K562 (cell line): Measurements from ENCODE around the gene C12orf42. TPM values are rescaled to one million over a fixed set of nuclear protein-coding genes. Genes with fewer than 3 reads are reported as not detected.

Source experiments
- ATAC-seq: fragments of 200-7000 bp; cut with Tn5 transposase; 3 replicates; pipeline ENCODE4 v1.9.1; 2020; ENCODE audit warnings: moderate library complexity
- BruUV-seq: library from RNA; stranded (reverse); fragments of 400-500 nt; replicated peaks from 2 replicates; lab custom pipeline; 2021; lab: Mats Ljungman, UMichigan
- CTCF ChIA-PET: fragments of 300-600 bp; formaldehyde crosslinking; extraction: SDS; loops from one replicate; lab custom pipeline; 2021; ENCODE audit warnings: low intra/inter-chr PET ratio; lab: Yijun Ruan, JAX
- POLR2A ChIA-PET: fragments of 300-600, 350-650 bp; sonication (Branson Sonifier 250); formaldehyde crosslinking; extraction: SDS; loops from one replicate; lab custom pipeline; 2021; ENCODE audit warnings: antibody characterized with exemption, inconsistent platforms; lab: Yijun Ruan, JAX
- DNase-seq, 4 experiments: peaks; one replicate each; pipeline versions ENCODE4 v3.0.0 to v3.0.0-alpha.2; 2011 to 2018; ENCODE audit warnings: low spot score in 3 of 4, mixed read lengths in 3 of 4; ENCODE audit errors: extremely low read depth in 1 of 4
- FAIRE-seq: peaks from 2 replicates; lab custom pipeline; 2011; peaks lifted over from hg19 to GRCh38; lab: Jason Lieb, UNC
- H2AFZ ChIP-seq: 2 replicates; pipeline ENCODE4 v1.6.0; 2011; ENCODE audit warnings: low read depth, low read length, control low read depth, inconsistent platforms
- H3K27ac ChIP-seq: fragments of 200-600 bp; 3 replicates; pipeline ENCODE4 v1.8.0; 2011; ENCODE audit warnings: low read depth, mild to moderate bottlenecking, control low read depth, inconsistent platforms, low read length, moderate library complexity, mixed read lengths; ENCODE audit errors: extremely low read depth
- H3K27me3 ChIP-seq, 2 experiments: fragments of 300-600 bp in 1 of 2; 2 replicates in 1 of 2; 3 replicates in 1 of 2; pipeline versions ENCODE4 v1.6.0 to v1.8.0; 2011; ENCODE audit warnings: inconsistent platforms in 2 of 2, low read length in 2 of 2, mild to moderate bottlenecking in 1 of 2, mixed read lengths in 1 of 2, moderate library complexity in 1 of 2; ENCODE audit not compliant: control insufficient read depth in 2 of 2, insufficient read depth in 2 of 2
- H3K36me3 ChIP-seq: fragments of 300-600 bp; 3 replicates; pipeline ENCODE4 v1.8.0; 2011; ENCODE audit warnings: mild to moderate bottlenecking, low read length, inconsistent platforms; ENCODE audit not compliant: control insufficient read depth, insufficient read depth
- H3K4me1 ChIP-seq, 2 experiments: fragments of 200-600 bp in 1 of 2; replicated peaks in 1 of 2; 2 replicates in 1 of 2; 3 replicates in 1 of 2; pipeline versions ENCODE4 v1.5.1 to v1.8.0; 2011; ENCODE audit warnings: inconsistent platforms in 2 of 2, low read length in 2 of 2, mild to moderate bottlenecking in 1 of 2, mixed read lengths in 1 of 2, moderate library complexity in 1 of 2; ENCODE audit not compliant: control insufficient read depth in 2 of 2, insufficient read depth in 2 of 2
- H3K4me2 ChIP-seq: 2 replicates; pipeline ENCODE4 v1.6.1; 2011; ENCODE audit warnings: low read length, control low read depth, inconsistent platforms, mixed read lengths; ENCODE audit not compliant: insufficient read depth
- H3K4me3 ChIP-seq: fragments of 200-600 bp; sonication (generic), shearing (Covaris generic); 2 replicates; pipeline ENCODE4 v1.5.1; 2016; ENCODE audit warnings: control low read depth, inconsistent platforms
- H3K79me2 ChIP-seq: fragments of 200-600 bp; 3 replicates; pipeline ENCODE4 v1.8.0; 2011; ENCODE audit warnings: low read length, inconsistent platforms; ENCODE audit not compliant: control insufficient read depth, insufficient read depth
- H3K9ac ChIP-seq, 2 experiments: 2 replicates each; pipeline versions ENCODE4 v1.6.0 to v1.6.1; 2011; ENCODE audit warnings: low read depth in 2 of 2, low read length in 2 of 2, control low read depth in 1 of 2, inconsistent platforms in 1 of 2, mild to moderate bottlenecking in 1 of 2, mixed read lengths in 1 of 2; ENCODE audit not compliant: insufficient read depth in 1 of 2
- H3K9me1 ChIP-seq: one replicate; pipeline ENCODE4 v1.6.0; 2011; ENCODE audit warnings: inconsistent platforms, mild to moderate bottlenecking, low read length, moderate library complexity; ENCODE audit not compliant: control insufficient read depth, insufficient read depth
- H3K9me3 ChIP-seq: replicated peaks from 2 replicates; pipeline ENCODE4 v1.5.1; 2011; ENCODE audit warnings: low read depth, low read length, inconsistent platforms; ENCODE audit not compliant: control insufficient read depth, insufficient read depth
- H4K20me1 ChIP-seq: replicated peaks from 2 replicates; pipeline ENCODE4 v1.6.1; 2011; ENCODE audit warnings: low read length, inconsistent platforms, mixed read lengths; ENCODE audit not compliant: control insufficient read depth, insufficient read depth
- BRD4 ChIP-seq: fragments of 200-600 bp; sonication (generic); IDR thresholded peaks from 2 replicates; pipeline ENCODE4 v1.6.1; 2017; ENCODE audit warnings: inconsistent platforms
- CBX2 ChIP-seq: fragments of 200-600 bp; sonication (generic); IDR thresholded peaks from one replicate; pipeline ENCODE4 v1.6.1; 2012; ENCODE audit warnings: mild to moderate bottlenecking, low read length, inconsistent platforms; ENCODE audit not compliant: insufficient read depth, poor library complexity, severe bottlenecking
- COPS2 ChIP-seq: fragments of 450-650 bp; conservative IDR thresholded peaks from 2 replicates; pipeline ENCODE4 v1.6.1; 2016; ENCODE audit warnings: mild to moderate bottlenecking, moderate library complexity
- EP300 ChIP-seq: IDR thresholded peaks from 2 replicates; pipeline ENCODE4 v1.6.1; 2012; ENCODE audit warnings: low read length, improper control_type of control experiment
- EWSR1 ChIP-seq: fragments of 450-650 bp; IDR thresholded peaks from 2 replicates; pipeline ENCODE4 v1.6.1; 2018; ENCODE audit warnings: borderline replicate concordance, mild to moderate bottlenecking, low read depth, moderate library complexity; ENCODE audit not compliant: partially characterized antibody
- FUS ChIP-seq: fragments of 200-400 bp; formaldehyde crosslinking; optimal IDR thresholded peaks from 2 replicates; pipeline ENCODE3; 2017; ENCODE audit warnings: low read depth, low read length
- HLTF ChIP-seq: fragments of 450-650 bp; IDR thresholded peaks from 2 replicates; pipeline ENCODE4 v1.6.1; 2016
- HNRNPLL ChIP-seq: fragments of 200-400 bp; formaldehyde crosslinking; IDR thresholded peaks from 2 replicates; pipeline ENCODE4 v1.6.1; 2017; ENCODE audit warnings: low read length, low read depth, mild to moderate bottlenecking; ENCODE audit not compliant: poor library complexity, severe bottlenecking
- KDM5B ChIP-seq: fragments of 200-600 bp; sonication (generic); IDR thresholded peaks from 2 replicates; pipeline ENCODE4 v1.6.1; 2012; ENCODE audit warnings: low read depth, mild to moderate bottlenecking, moderate library complexity, low read length, control low read depth, inconsistent platforms; ENCODE audit not compliant: insufficient replicate concordance
- MNT ChIP-seq, 2 experiments: fragments of 450-650 bp; conservative IDR thresholded peaks; 2 replicates each; pipeline ENCODE4 v1.6.1; 2017; ENCODE audit warnings: mild to moderate bottlenecking in 2 of 2, moderate library complexity in 2 of 2
- NFATC3 ChIP-seq: fragments of 450-650 bp; IDR thresholded peaks from 2 replicates; pipeline ENCODE4 v1.6.1; 2017; ENCODE audit warnings: mild to moderate bottlenecking
- NFYB ChIP-seq: IDR thresholded peaks from 2 replicates; pipeline ENCODE4 v1.6.1; 2011; ENCODE audit warnings: mild to moderate bottlenecking, moderate library complexity; ENCODE audit not compliant: insufficient read length; ENCODE audit errors: extremely low read depth
- PTRF ChIP-seq: fragments of 450-650 bp; IDR thresholded peaks from 2 replicates; pipeline ENCODE4 v1.6.1; 2016; ENCODE audit warnings: mild to moderate bottlenecking, missing genetic modification characterization, missing compliant biosample characterization
- RNF2 ChIP-seq: sonication (generic); IDR thresholded peaks from 2 replicates; pipeline ENCODE4 v1.6.1; 2016
- SETDB1 ChIP-seq: IDR thresholded peaks from one replicate; pipeline ENCODE4 v1.6.1; 2012; ENCODE audit warnings: low read length, control low read depth, inconsistent platforms
- SMARCE1 ChIP-seq: fragments of 450-650 bp; IDR thresholded peaks from 2 replicates; pipeline ENCODE4 v1.7.1; 2016; ENCODE audit warnings: mild to moderate bottlenecking
- ZMIZ1 ChIP-seq, 2 experiments: fragments of 150-350 bp in 1 of 2; IDR thresholded peaks; 2 replicates each; pipeline ENCODE4 v1.6.1; 2012 to 2016; ENCODE audit warnings: low read depth in 2 of 2, low read length in 2 of 2, mild to moderate bottlenecking in 1 of 2, moderate library complexity in 1 of 2
- ZNF217 ChIP-seq: sonication (generic); formaldehyde crosslinking; IDR thresholded peaks from 2 replicates; pipeline ENCODE4 v1.8.0; 2022; ENCODE audit warnings: mild to moderate bottlenecking, missing genetic modification reagents
- ZNF311 ChIP-seq: fragments of 250-450 bp; sonication (Bioruptor Pico); IDR thresholded peaks from 2 replicates; pipeline ENCODE4 v1.4.0; 2020; ENCODE audit warnings: mild to moderate bottlenecking, moderate library complexity
- WGBS: fragments of 100-300 bp; shearing (Covaris generic); methylation state at CpG from one replicate; pipeline ENCODE4 v1.1.6; 2016; ENCODE audit warnings: low coverage, mixed read lengths; ENCODE audit not compliant: insufficient coverage; ENCODE audit errors: missing lambda C conversion rate; 5-methylcytosine and 5-hydroxymethylcytosine counted together
- in situ Hi-C: fragments of 300-500 bp; cut with MboI; formaldehyde crosslinking; loops from 4 replicates; pipeline ENCODE4 v1.15.0; 2018; ENCODE audit warnings: inconsistent platforms, mixed read lengths
- intact Hi-C: fragments of 100-400 bp; cut with micrococcal nuclease; formaldehyde crosslinking; loops from 2 replicates; pipeline ENCODE4 v1.14.2; 2022
- polyA plus RNA-seq, 8 experiments: library from polyadenylated mRNA; depleted of rRNA in 4 of 8; stranded (reverse) in 5 of 8; unstranded in 3 of 8; fragments of >200 nt; fragmentation: Nextera tagmentation in 2 of 8; fragmentation: Illumina TruSeq in 1 of 8; extraction: Ambion mirVana in 2 of 8; extraction: Trizol in 1 of 8; gene quantifications; 2 replicates each; pipeline versions ENCODE4 v1.2.1 to v1.2.3, GENCODE V29; 2011 to 2014; ENCODE audit warnings: inconsistent platforms in 1 of 8, missing spikeins in 1 of 8
- total RNA-seq, 7 experiments: library from RNA; depleted of rRNA in 6 of 7; stranded (reverse); fragments of >200 nt in 6 of 7; fragmentation: Illumina TruSeq in 2 of 7; extraction: Trizol in 2 of 7; gene quantifications; 2 replicates each; pipeline versions ENCODE4 v1.2.1 to v1.2.3, GENCODE V29; 2011 to 2021; ENCODE audit warnings: low replicate concordance in 1 of 7

C12orf42 gene
- total and polyA plus RNA-seq, 9 of the 15 experiments (the other 6 are each of a cell fraction or from before 2014, with no cell fraction given): not detected

GRCh38 chr12:103475073-103475472 is 20.7 kb downstream of the C12orf42 start:
- 0% methylated on average over 2 of the region's 2 CpGs for WGBS
- POLR2A ChIA-PET: no interaction called here
- no peak overlapping the region for H3K27ac ChIP-seq
- no peaks in the 10 kb centered on the region for H3K4me1 ChIP-seq
- FAIRE-seq (no peak), ATAC-seq (no peak)
- H3K9me1 ChIP-seq: no peaks in the 10 kb centered on the region
- H3K79me2 ChIP-seq: no peaks in the 10 kb centered on the region
- no peaks in the 10 kb centered on the region for H3K36me3 ChIP-seq
- H2AFZ ChIP-seq: no peak overlapping the region
- H4K20me1 ChIP-seq: no peaks in the 10 kb centered on the region
- TF ChIP-seq BRD4 (no peak), ZMIZ1 (IDR thresholded peaks at IDR 0.05; ENCODE audit: low read depth in 2 of 2, low read length in 2 of 2) (no peak), COPS2 (no peak), FUS (no peak), EWSR1 (no peak), EP300 (no peak), ZNF217 (CRISPR knock-in tag) (no peak), KDM5B (no peak), MNT (conservative IDR thresholded peaks at IDR 0.05) (no peak), RNF2 (no peak), SMARCE1 (no peak), ZNF311 (CRISPR knock-in tag) (no peak), SETDB1 (no peak), CBX2 (no peak), NFATC3 (no peak), PTRF (no peak), NFYB (no peak), HNRNPLL (no peak), HLTF (no peak)
- TF ChIP-seq, all 486 proteins: peak for 0
- no peak overlapping the region for H3K9ac ChIP-seq
- no peak overlapping the region for H3K4me3 ChIP-seq
- BruUV-seq: no TSS peak
- CTCF ChIA-PET: no interaction called here
- intact Hi-C loops (no loop called here), in situ Hi-C loops (no loop called here)
- no peaks in the 10 kb centered on the region for H3K9me3 ChIP-seq
- no peak overlapping the region for H3K4me2 ChIP-seq
- no peaks in the 10 kb centered on the region for H3K27me3 ChIP-seq
- no peak for DNase-seq
